CD14-positive monocyte (primary cell): ENCODE measurements around the gene ADD2. TPM values are rescaled to one million over a fixed set of nuclear protein-coding genes. Genes with fewer than 3 reads are reported as not detected.

Experiments used
- DNase-seq, 3 donors: peaks; one replicate each; pipeline ENCODE4 v3.0.0-alpha.2; 2011 to 2022
- H2AFZ ChIP-seq: 2 replicates; pipeline ENCODE4 v1.6.0; 2012; ENCODE audit warnings: mild to moderate bottlenecking, low read depth, low read length, inconsistent platforms; ENCODE audit not compliant: insufficient read depth, poor library complexity, severe bottlenecking
- H3K27ac ChIP-seq, 2 donors: 1 replicate in 1 of 2; 2 replicates in 1 of 2; pipeline ENCODE4 v1.5.1; 2012 to 2013; ENCODE audit warnings: low read length in 2 of 2, control low read depth in 1 of 2, inconsistent platforms in 1 of 2, low read depth in 1 of 2, mild to moderate bottlenecking in 1 of 2
- H3K27me3 ChIP-seq, 2 donors: one replicate each; pipeline versions ENCODE4 v1.6.0 to v1.6.1; 2011 to 2013; ENCODE audit warnings: low read length in 2 of 2; ENCODE audit not compliant: control insufficient read depth in 2 of 2, insufficient read depth in 2 of 2
- H3K36me3 ChIP-seq, 2 donors: replicated peaks in 1 of 2; 1 replicate in 1 of 2; 2 replicates in 1 of 2; pipeline versions ENCODE4 v1.5.1 to v1.6.1; 2012 to 2013; ENCODE audit warnings: low read length in 2 of 2, control low read depth in 1 of 2, inconsistent platforms in 1 of 2, mild to moderate bottlenecking in 1 of 2; ENCODE audit not compliant: insufficient read depth in 2 of 2, control insufficient read depth in 1 of 2
- H3K4me1 ChIP-seq, 2 donors: 1 replicate in 1 of 2; 2 replicates in 1 of 2; pipeline versions ENCODE4 v1.5.1 to v1.6.1; 2012 to 2013; ENCODE audit warnings: low read length in 2 of 2, control low read depth in 1 of 2, inconsistent platforms in 1 of 2, mild to moderate bottlenecking in 1 of 2, moderate library complexity in 1 of 2; ENCODE audit not compliant: insufficient read depth in 2 of 2, control insufficient read depth in 1 of 2
- H3K4me2 ChIP-seq: replicated peaks from 2 replicates; pipeline ENCODE3; 2012; ENCODE audit warnings: low read length, moderate library complexity, mild to moderate bottlenecking; ENCODE audit not compliant: poor library complexity, severe bottlenecking; ENCODE audit errors: extremely low read depth
- H3K4me3 ChIP-seq, 3 experiments: fragments of 200-600 bp in 1 of 3; sonication (generic) in 1 of 3; replicated peaks in 1 of 3; 1 replicate in 2 of 3; 2 replicates in 1 of 3; pipeline ENCODE4 v1.5.1; 2011 to 2013; ENCODE audit warnings: low read length in 3 of 3, mild to moderate bottlenecking in 3 of 3, control low read depth in 2 of 3, low read depth in 2 of 3, inconsistent platforms in 1 of 3, moderate library complexity in 1 of 3
- H3K79me2 ChIP-seq: 2 replicates; pipeline ENCODE4 v1.6.0; 2012; ENCODE audit warnings: mild to moderate bottlenecking, control low read depth, inconsistent platforms, low read length, moderate library complexity; ENCODE audit not compliant: insufficient read depth
- H3K9ac ChIP-seq: 2 replicates; pipeline ENCODE4 v1.6.0; 2017; ENCODE audit warnings: low read length, mild to moderate bottlenecking; ENCODE audit not compliant: insufficient read depth, poor library complexity, severe bottlenecking
- H3K9me3 ChIP-seq, 2 donors: replicated peaks in 1 of 2; 1 replicate in 1 of 2; 2 replicates in 1 of 2; pipeline versions ENCODE4 v1.5.1 to v1.6.1; 2012 to 2013; ENCODE audit warnings: low read length in 2 of 2, control low read depth in 1 of 2; ENCODE audit not compliant: control insufficient read depth in 1 of 2, insufficient read depth in 1 of 2
- H4K20me1 ChIP-seq: 2 replicates; pipeline ENCODE4 v1.6.0; 2012; ENCODE audit warnings: mild to moderate bottlenecking, low read length, control low read depth, moderate library complexity; ENCODE audit not compliant: insufficient read depth
- H3K27ac Mint-ChIP-seq, 7 donors: one replicate each; pipeline ENCODE4 v1.8.0; 2020; ENCODE audit warnings: mild to moderate bottlenecking in 7 of 7, mixed read lengths in 7 of 7, moderate library complexity in 6 of 7, inconsistent platforms in 2 of 7
- H3K27me3 Mint-ChIP-seq, 3 donors: one replicate each; pipeline ENCODE4 v1.8.0; 2021 to 2022; ENCODE audit warnings: low read depth in 3 of 3, mild to moderate bottlenecking in 3 of 3, mixed read lengths in 3 of 3, moderate library complexity in 3 of 3, inconsistent platforms in 1 of 3
- H3K36me3 Mint-ChIP-seq, 2 donors: one replicate each; pipeline ENCODE4 v1.8.0; 2020; ENCODE audit warnings: mixed read lengths in 2 of 2, inconsistent platforms in 1 of 2, mild to moderate bottlenecking in 1 of 2
- H3K4me1 Mint-ChIP-seq: one replicate; pipeline ENCODE4 v1.8.0; 2020; ENCODE audit warnings: mild to moderate bottlenecking, mixed read lengths
- H3K4me3 Mint-ChIP-seq, 2 donors: one replicate each; pipeline ENCODE4 v1.8.0; 2020; ENCODE audit warnings: mild to moderate bottlenecking in 2 of 2, mixed read lengths in 2 of 2, moderate library complexity in 1 of 2
- H3K9me3 Mint-ChIP-seq, 7 donors: one replicate each; pipeline ENCODE4 v1.8.0; 2020 to 2022; ENCODE audit warnings: mixed read lengths in 7 of 7, mild to moderate bottlenecking in 6 of 7, moderate library complexity in 6 of 7, inconsistent platforms in 2 of 7
- CTCF ChIP-seq: fragments of 200-600 bp; IDR thresholded peaks from one replicate; pipeline ENCODE4 v1.8.0; 2022; ENCODE audit warnings: antibody characterized with exemption, mild to moderate bottlenecking
- WGBS: methylation state at CpG from one replicate; pipeline ENCODE4 v1.1.5; 2013; ENCODE audit warnings: missing lambda C conversion rate; ENCODE audit not compliant: insufficient coverage; 5-methylcytosine and 5-hydroxymethylcytosine counted together
- intact Hi-C, 2 donors: fragments of 100-400 bp; cut with micrococcal nuclease; formaldehyde crosslinking; loops; one replicate each; pipeline versions ENCODE4 v1.15.0 to v1.15.1; 2023
- polyA plus RNA-seq, 3 donors: library from polyadenylated mRNA; depleted of rRNA in 1 of 3; unstranded in 2 of 3; stranded (reverse) in 1 of 3; fragments of 300-500 nt in 2 of 3; fragments of >200 nt in 1 of 3; fragmentation: Illumina TruSeq in 2 of 3; gene quantifications; 1 replicate in 2 of 3; 2 replicates in 1 of 3; pipeline ENCODE4 v1.2.3, GENCODE V29; 2012 to 2021

Gene ADD2
- polyA plus RNA-seq, 3 donors, result 0.18 to 0.56 (median 0.26) TPM

- H3K4me1 ChIP-seq, result peaks cover 7 to 8% of the 10 kb centered on the region in 2 donors
- TF ChIP-seq CTCF, result no peak
- no peak for DNase-seq
Measured at GRCh38 chr2:70683455-70683854, 84.5 kb downstream of the ADD2 start.

GRCh38 chr2:70680735-70681134 lies 87.3 kb downstream of the ADD2 start:
- H3K27ac Mint-ChIP-seq, result no peak overlapping the region
- Histone ChIP-seq H3K4me1 (no peaks in the 10 kb centered on the region), H4K20me1 (no peaks in the 10 kb centered on the region), H2AFZ (no peak overlapping the region), H3K27ac (no peak overlapping the region), H3K9me3 (no peaks in the 10 kb centered on the region), H3K79me2 (no peaks in the 10 kb centered on the region), H3K9ac (no peak overlapping the region), H3K4me3 (no peak overlapping the region), H3K27me3 (no peaks in the 10 kb centered on the region), H3K36me3 (no peaks in the 10 kb centered on the region), H3K4me2 (no peak overlapping the region)
- no peak overlapping the region for H3K4me3 Mint-ChIP-seq
- no peak for DNase-seq
- no peak for TF ChIP-seq CTCF
- no peaks in the 10 kb centered on the region for H3K36me3 Mint-ChIP-seq
- H3K4me1 Mint-ChIP-seq, result peaks cover 4% of the 10 kb centered on the region
- 20% methylated on average over 1 of the region's 2 CpGs for WGBS
- intact Hi-C loops, result no loop called here
- peaks cover 0 to 3% (median 2%) of the 10 kb centered on the region in 3 donors for H3K27me3 Mint-ChIP-seq
- H3K9me3 Mint-ChIP-seq, result no peaks in the 10 kb centered on the region

More at GRCh38 chr2:70683455-70683854, 84.5 kb downstream of the ADD2 start:
- Histone ChIP-seq H3K27ac (no peak overlapping the region), H3K79me2 (no peaks in the 10 kb centered on the region), H2AFZ (no peak overlapping the region), H3K4me2 (no peak overlapping the region), H3K4me3 (no peak overlapping the region), H4K20me1 (no peaks in the 10 kb centered on the region), H3K27me3 (no peaks in the 10 kb centered on the region), H3K9ac (no peak overlapping the region), H3K9me3 (no peaks in the 10 kb centered on the region), H3K36me3 (no peaks in the 10 kb centered on the region)
- intact Hi-C loops, result no loop called here
- Mint-ChIP-seq H3K27me3 (peaks cover 0 to 5% (median 2%) of the 10 kb centered on the region in 3 donors), H3K36me3 (no peaks in the 10 kb centered on the region), H3K4me3 (no peak overlapping the region), H3K27ac (no peak overlapping the region), H3K9me3 (no peaks in the 10 kb centered on the region), H3K4me1 (peaks cover 13% of the 10 kb centered on the region)
- 100% methylated on average over 2 of the region's 6 CpGs for WGBS
